GM10847 (cell line): ENCODE measurements around the gene P4HTM.

Experiments
- POLR2A ChIP-seq: IDR thresholded peaks from 2 replicates; pipeline ENCODE4 v1.6.1; 2011; ENCODE audit not compliant: insufficient read length; ENCODE audit errors: extremely low read depth

Gene P4HTM, protein sequence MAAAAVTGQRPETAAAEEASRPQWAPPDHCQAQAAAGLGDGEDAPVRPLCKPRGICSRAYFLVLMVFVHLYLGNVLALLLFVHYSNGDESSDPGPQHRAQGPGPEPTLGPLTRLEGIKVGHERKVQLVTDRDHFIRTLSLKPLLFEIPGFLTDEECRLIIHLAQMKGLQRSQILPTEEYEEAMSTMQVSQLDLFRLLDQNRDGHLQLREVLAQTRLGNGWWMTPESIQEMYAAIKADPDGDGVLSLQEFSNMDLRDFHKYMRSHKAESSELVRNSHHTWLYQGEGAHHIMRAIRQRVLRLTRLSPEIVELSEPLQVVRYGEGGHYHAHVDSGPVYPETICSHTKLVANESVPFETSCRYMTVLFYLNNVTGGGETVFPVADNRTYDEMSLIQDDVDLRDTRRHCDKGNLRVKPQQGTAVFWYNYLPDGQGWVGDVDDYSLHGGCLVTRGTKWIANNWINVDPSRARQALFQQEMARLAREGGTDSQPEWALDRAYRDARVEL

DNA sequence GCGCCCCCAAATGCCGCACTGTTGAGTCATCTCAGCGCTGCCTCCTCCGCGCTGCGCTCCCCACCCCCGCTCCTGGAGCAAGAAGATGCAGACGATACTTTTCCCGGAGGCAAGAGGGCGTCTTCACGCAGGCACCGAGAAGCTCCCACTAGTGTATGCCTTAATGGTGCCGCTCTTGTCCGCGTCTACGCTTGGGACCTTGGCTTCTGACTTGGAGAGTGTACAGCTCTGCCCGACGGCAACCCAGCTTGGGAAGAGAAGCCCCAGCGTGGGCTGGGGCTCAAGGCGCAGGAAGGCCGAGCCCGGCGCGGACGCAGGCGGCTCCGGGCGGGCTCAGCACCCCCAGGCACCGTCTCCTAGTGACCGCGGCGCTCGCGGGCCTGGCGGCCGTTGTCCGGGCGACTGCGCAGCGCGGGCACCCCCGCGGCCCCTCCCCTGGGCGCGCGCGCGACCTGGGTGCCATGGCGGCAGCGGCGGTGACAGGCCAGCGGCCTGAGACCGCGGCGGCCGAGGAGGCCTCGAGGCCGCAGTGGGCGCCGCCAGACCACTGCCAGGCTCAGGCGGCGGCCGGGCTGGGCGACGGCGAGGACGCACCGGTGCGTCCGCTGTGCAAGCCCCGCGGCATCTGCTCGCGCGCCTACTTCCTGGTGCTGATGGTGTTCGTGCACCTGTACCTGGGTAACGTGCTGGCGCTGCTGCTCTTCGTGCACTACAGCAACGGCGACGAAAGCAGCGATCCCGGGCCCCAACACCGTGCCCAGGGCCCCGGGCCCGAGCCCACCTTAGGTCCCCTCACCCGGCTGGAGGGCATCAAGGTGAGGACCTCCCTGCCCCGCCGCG lies at the start of gene P4HTM:
P4HTM (plus strand) TSS at position 446 of the 840 bp plus-strand sequence; CDS start at position 462, 16 bp downstream.
- peak; percentile 33 for TF ChIP-seq POLR2A

DNA sequence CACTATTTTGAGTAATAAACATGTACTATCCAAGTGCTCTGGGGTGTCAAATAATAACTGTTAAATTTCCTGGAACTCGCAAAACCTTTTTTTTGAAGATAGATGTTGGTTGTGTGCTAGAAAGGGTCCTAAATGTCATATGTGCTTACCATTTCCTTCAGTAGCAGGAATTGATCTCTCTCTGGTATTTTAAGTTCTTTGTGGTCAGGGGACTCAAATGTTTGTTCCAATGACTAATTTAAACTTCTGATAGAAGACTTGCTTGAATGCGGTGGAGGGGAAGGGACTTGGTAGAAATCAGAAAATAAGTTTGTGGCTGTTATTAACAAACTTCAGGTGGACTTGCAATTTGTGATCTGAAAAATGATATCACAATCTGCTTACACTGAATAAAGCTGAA lies 44.6 kb upstream of the P4HTM start:
- TF ChIP-seq POLR2A: no peak

DNA sequence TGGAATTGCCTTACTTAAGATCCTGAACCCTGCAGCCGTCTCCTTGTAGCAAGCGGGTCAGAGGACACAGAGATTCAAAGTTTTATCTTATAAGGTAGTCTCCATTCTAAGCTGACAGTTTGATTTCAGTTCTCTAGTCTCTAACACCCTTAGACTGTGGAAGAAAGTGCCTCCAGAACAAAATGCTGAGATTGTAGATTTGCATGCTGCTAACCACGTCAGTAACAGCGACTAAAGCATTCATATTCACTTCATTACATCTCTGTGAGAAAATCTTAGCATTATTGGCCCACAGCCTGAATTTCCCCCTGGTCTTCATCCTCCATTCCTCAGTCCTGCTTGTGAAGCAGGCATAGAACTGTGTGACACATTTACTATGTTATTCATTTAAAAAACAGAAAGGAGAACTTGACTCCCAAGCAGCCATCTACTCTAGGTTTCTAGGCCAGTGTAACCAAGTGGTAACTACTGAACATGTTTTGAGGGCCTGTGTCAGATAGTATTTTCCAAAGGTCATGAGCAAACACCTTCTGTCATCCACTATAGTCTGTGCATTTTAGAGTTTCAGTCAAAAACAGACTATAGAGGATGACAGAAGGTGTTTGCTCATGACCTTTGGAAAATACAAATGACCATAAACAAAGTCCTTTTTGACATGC lies 44.0 kb upstream of the P4HTM start:
- no peak for TF ChIP-seq POLR2A

DNA sequence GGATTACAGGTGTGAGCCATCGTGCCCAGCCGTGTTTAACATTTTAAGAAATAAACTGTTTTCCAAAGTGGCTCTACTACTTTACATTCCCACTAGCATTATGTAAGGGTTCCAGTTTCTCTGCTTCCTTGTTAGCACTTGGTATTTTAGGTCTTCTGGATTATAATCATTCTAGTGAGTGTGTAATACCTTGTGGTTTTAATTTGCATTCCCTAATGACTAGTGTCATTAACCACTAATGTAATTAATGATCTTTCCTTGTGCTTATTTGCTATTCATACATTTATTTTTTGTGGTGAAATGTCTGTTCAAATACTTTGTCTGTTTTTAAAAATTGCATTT lies 40.7 kb upstream of the P4HTM start:
- TF ChIP-seq POLR2A: no peak

DNA sequence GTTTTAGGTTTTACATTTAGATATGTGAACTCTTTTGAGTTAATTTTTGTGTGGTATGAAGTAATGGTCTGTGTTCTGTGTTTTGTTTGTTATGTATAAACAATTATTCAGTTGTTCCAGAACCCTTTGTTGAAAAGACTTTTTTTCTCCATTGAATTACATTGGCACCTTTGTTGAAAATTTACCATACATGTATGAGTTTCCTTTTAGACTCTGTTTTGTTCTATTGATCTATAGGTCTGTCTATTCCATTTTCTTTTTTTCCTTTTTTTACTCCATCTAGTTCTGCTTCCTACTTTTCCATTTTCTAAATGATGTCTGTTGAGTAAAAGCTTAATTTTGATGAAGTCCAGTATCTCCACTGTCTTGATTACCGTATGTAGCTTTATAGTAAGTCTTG lies 40.0 kb upstream of the P4HTM start:
- TF ChIP-seq POLR2A: no peak

DNA sequence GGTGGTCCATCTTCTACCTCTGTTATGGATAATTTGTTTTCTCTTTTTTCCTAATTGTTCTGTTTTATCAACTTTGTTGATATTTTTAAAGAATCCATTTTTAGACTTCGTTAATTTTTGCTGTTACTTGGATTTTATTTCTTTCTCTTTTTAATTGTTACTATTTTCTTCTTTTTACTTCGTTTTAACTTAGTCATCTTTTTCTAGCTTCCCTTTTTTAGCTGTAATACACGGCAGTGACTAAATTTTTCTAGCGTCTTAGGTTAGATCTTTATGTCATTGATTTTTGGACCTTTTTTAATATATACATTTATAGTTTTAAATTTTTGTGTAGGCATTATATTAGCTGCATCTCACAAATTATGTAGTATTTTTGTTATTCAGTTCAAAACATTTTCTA lies 38.3 kb upstream of the P4HTM start:
- TF ChIP-seq POLR2A: no peak

DNA sequence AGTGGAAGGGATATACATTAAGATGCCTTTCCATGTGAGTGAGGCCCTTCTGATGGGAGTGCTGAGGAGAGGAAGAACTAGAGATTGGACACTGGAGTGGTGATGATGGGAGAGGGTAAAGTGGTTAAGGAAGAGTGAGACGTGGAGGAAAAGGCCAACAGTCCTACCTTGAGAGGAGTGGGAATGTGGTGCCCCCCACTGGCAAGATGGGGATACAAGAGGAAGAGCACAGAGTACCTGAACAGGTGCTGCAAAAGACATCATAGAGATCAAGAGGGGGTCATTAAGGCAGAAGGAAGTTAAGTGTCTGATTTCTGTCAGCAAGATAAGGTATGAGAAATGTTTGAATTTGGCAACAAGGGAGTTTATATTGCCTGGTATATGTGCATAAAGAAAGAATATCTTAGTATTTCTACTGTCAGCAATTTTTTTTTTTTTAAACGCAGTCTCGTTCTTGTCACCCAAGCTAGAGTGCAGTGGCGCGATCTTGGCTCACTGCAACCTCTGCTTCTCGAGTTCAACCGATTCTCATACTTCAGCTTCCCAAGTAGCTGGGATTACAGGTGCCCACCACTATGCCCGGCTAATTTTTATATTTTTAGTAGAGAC lies 37.4 kb upstream of the P4HTM start:
- TF ChIP-seq POLR2A: no peak

DNA sequence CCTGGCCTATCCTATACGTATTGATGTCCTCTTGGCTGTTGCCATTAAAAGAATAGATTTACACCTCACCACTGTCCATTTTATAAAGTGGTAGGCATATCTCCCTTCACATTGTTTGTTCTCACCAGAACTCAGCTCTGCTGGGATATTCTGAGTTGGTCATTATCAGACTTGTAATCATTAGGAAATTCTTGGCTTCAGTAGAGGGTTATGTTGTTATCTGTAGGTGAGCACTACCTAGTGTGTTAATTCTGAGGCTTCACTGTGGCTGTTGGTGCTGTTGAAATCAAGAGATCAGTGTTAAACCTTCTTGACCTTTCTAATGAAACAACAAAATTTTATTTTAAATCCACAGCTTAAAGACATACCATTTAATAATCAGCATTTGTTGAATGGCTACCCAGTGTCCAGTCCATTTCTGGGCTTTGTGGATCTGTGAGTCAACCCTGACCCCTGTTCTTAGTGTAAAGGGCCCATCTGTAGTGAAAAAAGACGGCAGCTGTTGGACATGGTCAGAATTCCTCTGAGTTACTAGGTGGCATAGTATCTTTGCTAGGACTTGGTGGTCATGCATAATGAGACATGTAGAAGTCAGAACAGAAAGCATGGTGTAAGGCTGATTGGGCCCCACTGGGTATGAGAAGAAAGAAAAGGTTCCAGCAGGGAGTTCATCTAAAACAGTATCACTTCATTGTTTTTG lies 32.9 kb upstream of the P4HTM start:
- TF ChIP-seq POLR2A: no peak

DNA sequence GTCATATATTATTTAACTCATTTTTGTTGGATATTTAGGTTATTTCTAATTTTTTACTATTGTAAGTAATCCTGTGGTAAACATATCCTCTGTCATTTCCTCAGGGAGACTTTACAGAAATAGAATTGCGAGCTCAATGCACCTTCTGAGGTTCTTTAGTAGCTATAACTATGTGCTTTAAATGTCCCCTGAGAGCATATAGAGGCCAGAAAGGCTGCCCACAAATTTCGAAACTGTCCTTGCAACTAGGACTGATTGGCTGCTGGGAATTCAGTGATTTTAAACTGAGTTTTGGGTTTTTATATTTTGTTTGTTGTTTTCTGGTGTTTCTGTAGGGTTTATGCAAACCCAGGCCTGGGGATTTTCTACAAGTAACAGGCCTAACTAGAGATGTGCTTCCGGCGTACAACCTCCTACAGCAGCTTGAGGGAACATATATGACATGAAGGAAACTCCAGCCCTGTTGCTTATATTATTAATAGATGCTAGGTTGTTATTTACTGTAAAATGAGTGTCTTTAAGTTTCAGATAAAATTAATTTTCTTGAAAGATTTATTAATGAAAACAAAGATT lies 29.1 kb upstream of the P4HTM start:
- TF ChIP-seq POLR2A: no peak

DNA sequence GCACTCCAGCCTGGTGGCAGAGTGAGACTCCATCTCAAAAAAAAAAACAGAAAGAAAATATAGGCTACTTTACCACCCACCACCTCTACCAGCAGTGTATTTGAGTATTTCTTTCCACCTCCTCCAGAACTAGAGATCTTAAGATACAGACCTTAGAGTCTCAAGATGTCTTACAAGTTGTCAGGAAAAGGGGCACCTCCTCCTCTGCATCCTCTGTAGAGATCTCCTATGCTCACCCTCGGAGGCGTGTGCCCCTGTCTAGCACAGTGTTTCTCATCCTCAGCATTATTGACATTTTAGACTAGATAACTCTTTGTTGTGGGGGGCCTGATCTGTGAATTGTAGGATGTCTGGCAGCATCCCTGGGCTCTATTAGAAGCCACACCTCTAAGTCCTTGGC lies 27.7 kb upstream of the P4HTM start:
- TF ChIP-seq POLR2A: no peak

DNA sequence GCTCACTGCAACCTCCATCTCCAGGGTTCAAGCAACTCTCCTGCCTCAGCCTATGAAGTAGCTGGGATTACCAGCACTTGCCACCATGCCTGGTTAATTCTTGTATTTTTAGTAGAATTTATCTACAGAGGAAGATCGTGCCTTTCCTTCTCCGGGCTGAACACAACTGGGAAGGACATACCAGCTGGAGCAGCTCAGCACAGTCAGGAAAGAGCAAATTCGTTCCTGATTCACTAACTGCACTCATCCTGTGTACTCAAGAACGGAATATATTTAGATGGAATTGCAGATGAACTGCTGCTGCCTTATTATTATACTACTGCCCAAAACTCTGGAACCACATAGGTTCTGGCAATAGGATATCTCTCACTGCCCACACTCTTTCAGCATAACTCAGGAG lies 27.1 kb upstream of the P4HTM start:
- TF ChIP-seq POLR2A: no peak

DNA sequence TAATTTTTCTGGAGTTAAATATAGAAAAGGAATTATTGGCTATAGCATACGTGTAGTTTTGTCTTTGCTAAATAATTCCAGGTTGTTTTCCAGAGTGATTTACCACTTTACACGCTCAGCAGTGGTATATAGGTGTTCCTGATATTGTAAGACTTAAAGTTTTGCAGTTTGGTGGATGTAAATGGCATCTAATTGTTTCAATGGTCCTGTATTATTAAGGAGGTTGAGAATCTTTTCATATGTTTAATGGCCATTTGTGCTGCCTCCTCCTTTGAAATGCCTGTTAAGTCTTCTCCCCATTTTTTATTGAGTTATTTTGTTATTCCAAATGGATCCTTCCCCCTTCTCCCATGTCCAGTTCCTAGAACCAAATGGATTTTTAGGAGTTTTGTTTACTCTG lies 26.4 kb upstream of the P4HTM start:
- TF ChIP-seq POLR2A: no peak

DNA sequence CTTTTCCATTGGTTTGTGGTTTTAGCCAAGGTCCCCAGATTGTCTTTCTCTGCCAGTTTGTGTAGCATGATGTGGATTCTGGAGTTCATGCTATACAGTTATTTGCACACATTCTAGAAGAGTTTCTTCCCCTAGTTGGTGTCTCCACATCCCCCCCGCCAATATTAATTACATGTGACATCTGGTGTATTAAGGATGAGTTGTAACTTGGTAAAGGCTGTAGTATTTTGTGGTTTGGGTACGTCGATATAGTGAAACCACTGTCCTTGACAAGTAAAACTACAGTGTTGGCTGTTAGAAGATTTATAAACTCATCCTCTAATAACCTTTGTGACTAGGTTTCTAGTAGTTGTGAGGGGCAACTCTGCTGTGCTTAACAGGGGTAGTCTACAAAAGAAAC lies 23.7 kb upstream of the P4HTM start:
- no peak for TF ChIP-seq POLR2A

DNA sequence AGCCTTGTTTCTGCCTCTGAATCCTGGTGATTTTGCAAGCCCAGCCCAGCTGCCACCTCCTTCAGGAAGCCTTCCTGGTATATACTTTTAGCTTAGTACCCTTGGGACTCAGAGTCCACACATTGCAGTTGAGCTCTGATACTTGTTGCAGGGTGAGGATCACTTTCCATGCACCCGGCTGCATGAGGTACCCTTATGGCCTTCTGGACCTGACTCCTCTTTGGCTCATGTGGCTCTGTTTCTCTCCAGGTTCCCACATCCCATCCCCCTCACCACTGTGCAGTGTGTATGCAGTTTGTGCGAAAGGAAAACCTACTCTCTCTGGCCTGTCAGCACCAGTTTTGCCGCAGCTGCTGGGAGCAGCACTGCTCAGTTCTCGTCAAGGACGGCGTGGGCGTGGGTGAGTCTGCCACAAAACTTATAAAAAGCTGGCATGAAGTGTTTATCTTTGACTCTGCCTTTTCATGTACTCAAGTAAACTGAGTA lies 23.1 kb upstream of the P4HTM start:
- no peak for TF ChIP-seq POLR2A
